B cell (primary cell): ENCODE results near the gene SLC5A10. TPM values are rescaled to one million over a fixed set of nuclear protein-coding genes. Genes with fewer than 3 reads are reported as not detected.

ENCODE experiments used
- ATAC-seq: fragments of 200-7000 bp; cut with Tn5 transposase; one replicate; pipeline ENCODE4 v1.10.0; 2021; ENCODE audit warnings: low read depth, mild to moderate bottlenecking, moderate number of reproducible peaks, moderate library complexity
- CTCF ChIA-PET: fragments of 350-600 bp; sonication (Branson Sonifier 250); formaldehyde crosslinking; loops from one replicate; lab custom pipeline; 2021; ENCODE audit warnings: antibody characterized with exemption, inconsistent platforms; lab: Charles Lee
- POLR2A ChIA-PET: fragments of 350-600 bp; sonication (Branson Sonifier 250); formaldehyde crosslinking; loops from one replicate; lab custom pipeline; 2021; ENCODE audit warnings: antibody characterized with exemption; lab: Charles Lee
- DNase-seq: peaks from one replicate; pipeline ENCODE4 v3.0.0; 2013
- H2AFZ ChIP-seq: 2 replicates; pipeline ENCODE4 v1.6.1; 2012; ENCODE audit warnings: mild to moderate bottlenecking, low read depth, low read length; ENCODE audit not compliant: insufficient read depth, poor library complexity, severe bottlenecking
- H3K27ac ChIP-seq, 2 donors: 1 replicate in 1 of 2; 2 replicates in 1 of 2; pipeline ENCODE4 v1.5.1; 2012 to 2013; ENCODE audit warnings: low read length in 2 of 2, mild to moderate bottlenecking in 2 of 2, moderate library complexity in 1 of 2
- H3K27me3 ChIP-seq, 4 experiments: fragments of 200-600 bp in 1 of 4; sonication (generic) in 1 of 4; replicated peaks in 1 of 4; 1 replicate in 2 of 4; 2 replicates in 2 of 4; pipeline versions ENCODE4 v1.6.1 to v1.7.0; 2013 to 2016; ENCODE audit warnings: low read length in 3 of 4, mild to moderate bottlenecking in 2 of 4, mixed read lengths in 1 of 4, moderate library complexity in 1 of 4; ENCODE audit not compliant: insufficient read depth in 4 of 4, control insufficient read depth in 3 of 4; ENCODE audit errors: control extremely low read depth in 1 of 4
- H3K36me3 ChIP-seq, 2 experiments: replicated peaks in 1 of 2; 1 replicate in 1 of 2; 2 replicates in 1 of 2; pipeline versions ENCODE4 v1.6.1 to v1.7.1; 2013; ENCODE audit warnings: low read length in 1 of 2; ENCODE audit not compliant: insufficient read depth in 2 of 2, control insufficient read depth in 1 of 2; ENCODE audit errors: control extremely low read depth in 1 of 2, extremely low read depth in 1 of 2
- H3K4me1 ChIP-seq, 2 donors: fragments of 200-600 bp in 1 of 2; sonication (generic) in 1 of 2; 1 replicate in 1 of 2; 2 replicates in 1 of 2; pipeline versions ENCODE4 v1.5.1 to v1.6.1; 2013 to 2017; ENCODE audit warnings: low read length in 2 of 2; ENCODE audit not compliant: control insufficient read depth in 2 of 2, insufficient read depth in 2 of 2
- H3K4me2 ChIP-seq: replicated peaks from 2 replicates; pipeline ENCODE3; 2012; ENCODE audit warnings: mild to moderate bottlenecking, low read depth, low read length; ENCODE audit not compliant: poor library complexity, severe bottlenecking
- H3K4me3 ChIP-seq, 5 experiments: fragments of 200-600 bp in 1 of 5; sonication (generic) in 1 of 5; 1 replicate in 3 of 5; 2 replicates in 2 of 5; pipeline versions ENCODE4 v1.5.1 to v1.7.0; 2011 to 2016; ENCODE audit warnings: low read length in 4 of 5, mild to moderate bottlenecking in 4 of 5, low read depth in 2 of 5, control low read depth in 1 of 5, moderate library complexity in 1 of 5; ENCODE audit not compliant: insufficient read depth in 1 of 5; ENCODE audit errors: control extremely low read depth in 1 of 5, extremely low read depth in 1 of 5
- H3K79me2 ChIP-seq: fragments of 200-600 bp; sonication (generic); one replicate; pipeline ENCODE4 v1.6.0; 2016; ENCODE audit warnings: low read length; ENCODE audit not compliant: control insufficient read depth, insufficient read depth
- H3K9ac ChIP-seq: fragments of 200-600 bp; sonication (generic); 2 replicates; pipeline ENCODE4 v1.6.1; 2017; ENCODE audit warnings: mild to moderate bottlenecking, low read length, moderate library complexity
- H3K9me3 ChIP-seq, 3 donors: one replicate each; pipeline versions ENCODE4 v1.6.1 to v1.7.1; 2013; ENCODE audit warnings: low read length in 2 of 3; ENCODE audit not compliant: control insufficient read depth in 2 of 3, insufficient read depth in 1 of 3; ENCODE audit errors: control extremely low read depth in 1 of 3
- H4K20me1 ChIP-seq: 2 replicates; pipeline ENCODE4 v1.6.0; 2012; ENCODE audit warnings: mild to moderate bottlenecking, low read length; ENCODE audit not compliant: insufficient read depth, control insufficient read depth, poor library complexity, severe bottlenecking
- H3K27ac Mint-ChIP-seq: one replicate; pipeline ENCODE4 v1.8.0; 2021; ENCODE audit warnings: mixed read lengths
- H3K27me3 Mint-ChIP-seq: one replicate; pipeline ENCODE4 v1.8.0; 2021; ENCODE audit warnings: mixed read lengths
- H3K4me1 Mint-ChIP-seq: one replicate; pipeline ENCODE4 v1.8.0; 2021; ENCODE audit warnings: mixed read lengths
- H3K4me3 Mint-ChIP-seq: one replicate; pipeline ENCODE4 v1.8.0; 2021; ENCODE audit warnings: mixed read lengths
- H3K9me3 Mint-ChIP-seq: one replicate; pipeline ENCODE4 v1.8.0; 2022; ENCODE audit warnings: mixed read lengths; ENCODE audit not compliant: insufficient read depth
- CTCF ChIP-seq: fragments of 200-600 bp; IDR thresholded peaks from one replicate; pipeline ENCODE4 v1.8.0; 2022; ENCODE audit warnings: antibody characterized with exemption, mild to moderate bottlenecking
- EZH2 ChIP-seq: IDR thresholded peaks from 2 replicates; pipeline ENCODE4 v1.6.1; 2012; ENCODE audit warnings: borderline replicate concordance, low read depth, mild to moderate bottlenecking, moderate library complexity, low read length; ENCODE audit not compliant: insufficient read depth, poor library complexity, severe bottlenecking
- WGBS: methylation state at CpG from one replicate; pipeline ENCODE4 v1.1.5; 2013; ENCODE audit warnings: missing lambda C conversion rate; ENCODE audit not compliant: insufficient coverage; 5-methylcytosine and 5-hydroxymethylcytosine counted together
- intact Hi-C: fragments of 100-400 bp; cut with micrococcal nuclease; formaldehyde crosslinking; loops from one replicate; pipeline ENCODE4 v1.10.0; 2022
- polyA plus RNA-seq: library from polyadenylated mRNA; depleted of rRNA; stranded (reverse); fragments of >200 nt; gene quantifications from 2 replicates; pipeline ENCODE4 v1.2.3, GENCODE V29; 2012
- total RNA-seq, 2 donors: library from RNA; stranded (reverse); fragments of 120-200 nt in 1 of 2; gene quantifications; 1 replicate in 1 of 2; 2 replicates in 1 of 2; pipeline versions ENCODE4 v1.2.3 to v1.2.4, GENCODE V29; 2013 to 2022

The SLC5A10 gene
- total and polyA plus RNA-seq, 2 donors (not counting 1 experiment from before 2014, with no cell fraction given), result not detected

GRCh38 chr17:18946536-18946935, 5.4 kb upstream of the SLC5A10 start:
- CTCF ChIA-PET, result no interaction called here
- no CpG with 5 or more reads among the region's 2 CpGs for WGBS
- H2AFZ ChIP-seq, result no peak overlapping the region
- intact Hi-C loops, result no loop called here
- TF ChIP-seq EZH2, result no peak
- TF ChIP-seq CTCF, result no peak
- H3K27ac Mint-ChIP-seq, result no peak overlapping the region
- H3K27me3 ChIP-seq, result peaks cover 0 to 16% (median 4%) of the 10 kb centered on the region in 4 experiments
- no peaks in the 10 kb centered on the region for H3K9me3 Mint-ChIP-seq
- no peak overlapping the region for H3K4me3 Mint-ChIP-seq
- H3K27ac ChIP-seq, result no peak overlapping the region
- no peak overlapping the region for H3K4me2 ChIP-seq
- peaks cover 0 to 4% (median 0%) of the 10 kb centered on the region in 3 donors for H3K9me3 ChIP-seq
- H3K4me3 ChIP-seq, result no peak overlapping the region
- ATAC-seq, result no peak
- H3K36me3 ChIP-seq, result no peaks in the 10 kb centered on the region
- DNase-seq, result no peak
- no peaks in the 10 kb centered on the region for H4K20me1 ChIP-seq
- no peaks in the 10 kb centered on the region for H3K79me2 ChIP-seq
- POLR2A ChIA-PET, result no interaction called here
- H3K4me1 ChIP-seq, result peaks cover 11 to 13% of the 10 kb centered on the region in 2 donors
- peaks cover 17% of the 10 kb centered on the region for H3K4me1 Mint-ChIP-seq
- H3K27me3 Mint-ChIP-seq, result peaks cover 50% of the 10 kb centered on the region
- H3K9ac ChIP-seq, result no peak overlapping the region

- Histone ChIP-seq H3K27ac (no peak overlapping the region), H3K9me3 (peaks cover 0 to 4% (median 0%) of the 10 kb centered on the region in 3 donors), H2AFZ (no peak overlapping the region), H3K36me3 (no peaks in the 10 kb centered on the region), H3K79me2 (no peaks in the 10 kb centered on the region), H3K27me3 (peaks cover 0 to 16% (median 4%) of the 10 kb centered on the region in 4 experiments), H3K9ac (no peak overlapping the region), H3K4me1 (peaks cover 11 to 13% of the 10 kb centered on the region in 2 donors), H4K20me1 (no peaks in the 10 kb centered on the region), H3K4me3 (no peak overlapping the region), H3K4me2 (no peak overlapping the region)
- 100% methylated on average over 5 of the region's 6 CpGs for whole genome bisulfite sequencing
- H3K4me1 Mint-ChIP-seq, result peaks cover 17% of the 10 kb centered on the region
- CTCF ChIA-PET, result no interaction called here
- DNase-seq, result no peak
- no peak overlapping the region for H3K27ac Mint-ChIP-seq
- no peak for ATAC-seq
- intact Hi-C loops, result no loop called here
- POLR2A ChIA-PET, result no interaction called here
- TF ChIP-seq CTCF (no peak), EZH2 (no peak)
- H3K9me3 Mint-ChIP-seq, result no peaks in the 10 kb centered on the region
- no peak overlapping the region for H3K4me3 Mint-ChIP-seq
- peaks cover 43% of the 10 kb centered on the region for H3K27me3 Mint-ChIP-seq
These were observed 4.1 kb upstream of the SLC5A10 start for GRCh38 chr17:18947866-18948265.
